ENCODE data around the gene ZNF24.

The ZNF24 gene

GRCh38 chr18:35343936-35344735 lies at the start of gene ZNF24:
ZNF24 (minus strand) TSS chr18:35344420; CDS start chr18:35340650, 3,770 bp downstream.
- DNase-seq: peak; percentile 92

- DNase-seq: no peak
Measured at GRCh38 chr18:35393716-35394115, 49.5 kb upstream of the ZNF24 start.

- no peak for DNase-seq
Measured at GRCh38 chr18:35392375-35392774, 48.2 kb upstream of the ZNF24 start.

GRCh38 chr18:35390951-35391700 lies 46.9 kb upstream of the ZNF24 start:
- DNase-seq: no peak

- DNase-seq: no peak
Measured at GRCh38 chr18:35389095-35389618, 44.9 kb upstream of the ZNF24 start.

GRCh38 chr18:35387152-35387571 lies 42.9 kb upstream of the ZNF24 start:
- peak; percentile 58 for DNase-seq

- peak; percentile 78 for DNase-seq
Measured at GRCh38 chr18:35386600-35387100, 42.4 kb upstream of the ZNF24 start.

GRCh38 chr18:35383136-35383535 lies 38.9 kb upstream of the ZNF24 start:
- no peak for DNase-seq

- no peak for DNase-seq
Measured at GRCh38 chr18:35379421-35379820, 35.2 kb upstream of the ZNF24 start.

- no peak for DNase-seq
Measured at GRCh38 chr18:35378574-35378896, 34.3 kb upstream of the ZNF24 start.

GRCh38 chr18:35377875-35378573 lies 33.8 kb upstream of the ZNF24 start:
- DNase-seq: no peak

GRCh38 chr18:35376742-35377695 lies 32.8 kb upstream of the ZNF24 start, which contains the start of gene ZNF396:
ZNF396 (minus strand) TSS chr18:35377337; CDS start chr18:35374292, 3,045 bp downstream.
- peak; percentile 61 for DNase-seq

- no peak for DNase-seq
Measured at GRCh38 chr18:35376393-35376741, 32.1 kb upstream of the ZNF24 start.

GRCh38 chr18:35374708-35375107 lies 30.5 kb upstream of the ZNF24 start:
- DNase-seq: no peak

GRCh38 chr18:35371412-35372195 lies 27.4 kb upstream of the ZNF24 start:
- DNase-seq: no peak

GRCh38 chr18:35369126-35369525 lies 24.9 kb upstream of the ZNF24 start:
- DNase-seq: no peak

- DNase-seq: no peak
Measured at GRCh38 chr18:35368595-35368994, 24.4 kb upstream of the ZNF24 start.

- no peak for DNase-seq
Measured at GRCh38 chr18:35362531-35362930, 18.3 kb upstream of the ZNF24 start.

- no peak for DNase-seq
Measured at GRCh38 chr18:35361570-35362321, 17.5 kb upstream of the ZNF24 start.

- DNase-seq: peak; percentile 76
Measured at GRCh38 chr18:35355140-35355618, 11.0 kb upstream of the ZNF24 start.
